ENCODE measurements around the gene PLA2G15. TPM values are rescaled to one million over a fixed set of nuclear protein-coding genes. Genes with fewer than 3 reads are reported as not detected.
"Not testable (repeated sequence)": the region's sequence is repeated elsewhere in the genome, so short reads cannot be mapped to it uniquely, and the experiment has no call there.

Gene PLA2G15
- total RNA-seq, 2 donors from 2014 or later, result 28.3 to 29.1 TPM

DNA sequence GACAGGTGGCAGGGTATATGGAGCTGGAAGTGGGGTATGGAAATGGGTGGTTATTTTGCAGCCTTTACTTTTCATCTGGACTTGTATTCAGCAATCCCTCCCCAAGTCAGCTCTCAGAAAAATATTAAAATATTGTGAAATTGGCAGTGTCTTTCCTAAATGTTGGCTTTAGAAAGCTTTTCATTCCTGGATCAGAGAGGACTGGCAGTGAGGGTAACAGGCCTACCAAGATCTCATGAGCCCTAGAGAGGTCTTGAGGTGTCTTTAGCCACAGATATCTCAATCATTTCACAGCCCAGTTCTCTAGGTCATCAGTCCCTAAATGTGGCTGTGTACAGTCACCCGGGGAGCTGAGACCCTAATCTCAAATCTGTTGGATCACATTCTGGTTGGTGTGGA lies 43.1 kb downstream of the PLA2G15 start:
- Histone ChIP-seq H3K4me1 (peaks cover 0 to 69% of the 10 kb centered on the region in 2 donors), H3K9me3 (no peaks in the 10 kb centered on the region), H3K27ac (peak overlapping the region; percentile 54 to 62), H3K27me3 (no peaks in the 10 kb centered on the region), H3K36me3 (peaks cover 59% of the 10 kb centered on the region), H3K4me3 (no peak overlapping the region)
- no peak for DNase-seq (ENCODE audit: low spot score)
- TF ChIP-seq, protein P1, sequence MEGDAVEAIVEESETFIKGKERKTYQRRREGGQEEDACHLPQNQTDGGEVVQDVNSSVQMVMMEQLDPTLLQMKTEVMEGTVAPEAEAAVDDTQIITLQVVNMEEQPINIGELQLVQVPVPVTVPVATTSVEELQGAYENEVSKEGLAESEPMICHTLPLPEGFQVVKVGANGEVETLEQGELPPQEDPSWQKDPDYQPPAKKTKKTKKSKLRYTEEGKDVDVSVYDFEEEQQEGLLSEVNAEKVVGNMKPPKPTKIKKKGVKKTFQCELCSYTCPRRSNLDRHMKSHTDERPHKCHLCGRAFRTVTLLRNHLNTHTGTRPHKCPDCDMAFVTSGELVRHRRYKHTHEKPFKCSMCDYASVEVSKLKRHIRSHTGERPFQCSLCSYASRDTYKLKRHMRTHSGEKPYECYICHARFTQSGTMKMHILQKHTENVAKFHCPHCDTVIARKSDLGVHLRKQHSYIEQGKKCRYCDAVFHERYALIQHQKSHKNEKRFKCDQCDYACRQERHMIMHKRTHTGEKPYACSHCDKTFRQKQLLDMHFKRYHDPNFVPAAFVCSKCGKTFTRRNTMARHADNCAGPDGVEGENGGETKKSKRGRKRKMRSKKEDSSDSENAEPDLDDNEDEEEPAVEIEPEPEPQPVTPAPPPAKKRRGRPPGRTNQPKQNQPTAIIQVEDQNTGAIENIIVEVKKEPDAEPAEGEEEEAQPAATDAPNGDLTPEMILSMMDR (IDR thresholded peaks at IDR 0.05), result no peak

GRCh38 chr16:68288796-68289195 lies 43.6 kb downstream of the PLA2G15 start:
- not testable (repeated sequence) for H3K4me3 ChIP-seq; H3K27me3 ChIP-seq; H3K9me3 ChIP-seq; DNase-seq (ENCODE audit: low spot score)
- H3K27ac ChIP-seq, result peak overlapping the region; percentile 46 to 54
- H3K36me3 ChIP-seq, result peaks cover 64% of the 10 kb centered on the region
- peaks cover 0 to 64% of the 10 kb centered on the region in 2 donors for H3K4me1 ChIP-seq

- Histone ChIP-seq H3K27ac (peak overlapping the region; percentile 46 to 54), H3K4me3 (no peak overlapping the region), H3K4me1 (peaks cover 0 to 61% of the 10 kb centered on the region in 2 donors)
These were observed 44.0 kb downstream of the PLA2G15 start for GRCh38 chr16:68289202-68289601.

DNA sequence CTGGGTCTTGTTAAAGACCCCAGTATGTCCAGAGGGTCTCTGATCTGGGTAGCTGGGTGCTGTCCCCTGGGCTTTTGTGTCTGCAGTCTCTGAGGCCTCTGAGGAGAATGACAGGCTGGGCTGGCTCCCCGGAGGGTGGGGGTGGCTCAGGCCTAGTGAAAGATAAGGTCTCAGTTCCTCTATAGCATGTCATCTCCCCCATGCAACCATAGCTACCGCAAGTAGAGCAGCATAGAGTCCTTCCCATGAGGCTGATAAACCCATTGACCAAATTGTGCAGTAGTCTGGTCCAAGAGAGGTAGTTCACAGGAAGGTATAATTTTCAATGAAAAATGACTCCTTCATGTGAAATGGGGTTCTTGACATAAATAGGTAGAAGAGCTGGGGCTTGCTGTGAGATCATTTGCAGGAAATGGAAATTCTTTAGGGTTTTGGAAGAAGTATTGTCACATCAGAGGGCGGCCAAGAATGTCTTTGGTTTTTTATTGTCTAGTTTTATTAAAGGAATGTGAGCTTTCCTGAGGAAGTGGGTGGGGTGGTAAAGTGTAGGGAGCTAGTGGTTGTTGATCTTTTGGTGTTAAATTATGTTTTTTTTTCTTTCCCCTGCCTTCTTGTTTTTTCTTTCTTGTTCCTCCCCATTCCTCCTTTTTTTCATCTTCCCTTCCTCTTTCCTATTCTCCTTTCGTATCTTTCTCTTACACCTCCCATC lies 44.6 kb downstream of the PLA2G15 start:
- peaks cover 73% of the 10 kb centered on the region for H3K36me3 ChIP-seq
- no peak overlapping the region for H3K4me3 ChIP-seq
- peak overlapping the region; percentile 46 to 54 for H3K27ac ChIP-seq
- TF ChIP-seq, protein P1 (IDR thresholded peaks at IDR 0.05), result no peak
- DNase-seq (ENCODE audit: low spot score), result no peak
- H3K4me1 ChIP-seq, result peaks cover 0 to 55% of the 10 kb centered on the region in 2 donors
- H3K27me3 ChIP-seq, result no peaks in the 10 kb centered on the region
- no peaks in the 10 kb centered on the region for H3K9me3 ChIP-seq

More at GRCh38 chr16:68289202-68289601, 44.0 kb downstream of the PLA2G15 start:
- Histone ChIP-seq H3K36me3 (peaks cover 68% of the 10 kb centered on the region), H3K27me3 (no peaks in the 10 kb centered on the region), H3K9me3 (no peaks in the 10 kb centered on the region)
- no peak for DNase-seq (ENCODE audit: low spot score)
- TF ChIP-seq, protein P1 (IDR thresholded peaks at IDR 0.05), result no peak

- TF ChIP-seq, protein P1 (IDR thresholded peaks at IDR 0.05), result no peak
- H3K9me3 ChIP-seq, result no peaks in the 10 kb centered on the region
- H3K4me1 ChIP-seq, result peaks cover 0 to 48% of the 10 kb centered on the region in 2 donors
- DNase-seq (ENCODE audit: low spot score), result no peak
- peak overlapping the region; percentile 18 to 27 for H3K27ac ChIP-seq
- no peak overlapping the region for H3K4me3 ChIP-seq
- H3K36me3 ChIP-seq, result peaks cover 80% of the 10 kb centered on the region
- H3K27me3 ChIP-seq, result no peaks in the 10 kb centered on the region
These were observed 45.3 kb downstream of the PLA2G15 start for GRCh38 chr16:68290450-68290849.

DNA sequence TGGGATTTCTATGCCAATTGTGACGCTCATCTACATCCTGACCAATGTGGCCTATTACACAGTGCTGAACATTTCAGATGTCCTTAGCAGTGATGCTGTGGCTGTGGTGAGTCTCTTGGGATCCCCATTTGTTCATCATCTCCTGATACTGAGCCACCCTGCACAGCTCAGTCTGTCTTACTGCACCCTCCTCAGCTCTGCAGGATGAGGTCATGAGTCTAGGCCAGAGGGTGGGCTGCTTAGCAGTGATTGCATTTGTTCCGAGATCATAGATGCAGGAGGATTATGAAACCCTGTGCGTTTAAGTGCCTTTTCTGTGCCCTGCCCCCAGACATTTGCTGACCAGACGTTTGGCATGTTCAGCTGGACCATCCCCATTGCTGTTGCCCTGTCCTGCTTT lies 46.1 kb downstream of the PLA2G15 start:
- no peak overlapping the region for H3K4me3 ChIP-seq
- no peaks in the 10 kb centered on the region for H3K27me3 ChIP-seq
- TF ChIP-seq, protein P1 (IDR thresholded peaks at IDR 0.05), result no peak
- no peak for DNase-seq (ENCODE audit: low spot score)
- H3K4me1 ChIP-seq, result peaks cover 0 to 44% of the 10 kb centered on the region in 2 donors
- no peak overlapping the region for H3K27ac ChIP-seq
- H3K9me3 ChIP-seq, result no peaks in the 10 kb centered on the region
- H3K36me3 ChIP-seq, result peaks cover 88% of the 10 kb centered on the region
